LoVo (cell line): ENCODE data around the gene WDR74.
A peak's percentile ranks its signal among the peaks of the same experiment; 100 is the strongest.
"Not testable (repeated sequence)": the region's sequence is repeated elsewhere in the genome, so short reads cannot be mapped to it uniquely, and the experiment has no call there.

Source experiments
- DNase-seq: peaks from one replicate; pipeline ENCODE4 v3.0.0-alpha.2; 2016; ENCODE audit warnings: low spot score

WDR74 gene

GRCh38 chr11:62840721-62841360 lies 1.5 kb upstream of the WDR74 start:
- peak; percentile 56 for DNase-seq

DNA sequence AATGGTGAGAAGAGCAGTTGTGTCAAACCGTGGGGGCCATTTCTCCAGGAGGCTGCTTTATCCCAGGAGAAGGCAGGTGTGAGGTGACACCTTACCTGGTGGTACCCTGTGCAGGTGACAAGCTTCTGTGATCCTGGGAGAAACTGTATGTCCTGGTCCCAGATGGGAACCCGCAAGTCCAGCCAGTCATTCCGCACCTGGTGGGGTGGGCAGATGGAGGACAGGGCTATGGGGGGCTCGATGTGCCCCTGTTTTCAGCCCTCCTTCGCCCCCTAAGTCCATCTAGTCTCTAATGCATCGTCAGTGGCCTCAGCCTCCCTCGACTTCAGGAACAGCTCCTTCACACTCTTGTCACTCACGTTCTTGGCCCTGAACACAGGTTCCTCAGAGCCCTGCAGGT lies 4.1 kb downstream of the WDR74 start:
- no peak for DNase-seq

GRCh38 chr11:62832336-62833234 lies 6.8 kb downstream of the WDR74 start, which contains the start of gene TEX54:
Gene TEX54 (minus strand): TSS chr11:62832841.
- no peak for DNase-seq

- peak; percentile 99 for DNase-seq
Measured at GRCh38 chr11:62831520-62832335, 7.7 kb downstream of the WDR74 start, which contains the start of gene STX5. Gene STX5 (minus strand): TSS chr11:62832051. CDS start chr11:62831243, 808 bp downstream.

DNA sequence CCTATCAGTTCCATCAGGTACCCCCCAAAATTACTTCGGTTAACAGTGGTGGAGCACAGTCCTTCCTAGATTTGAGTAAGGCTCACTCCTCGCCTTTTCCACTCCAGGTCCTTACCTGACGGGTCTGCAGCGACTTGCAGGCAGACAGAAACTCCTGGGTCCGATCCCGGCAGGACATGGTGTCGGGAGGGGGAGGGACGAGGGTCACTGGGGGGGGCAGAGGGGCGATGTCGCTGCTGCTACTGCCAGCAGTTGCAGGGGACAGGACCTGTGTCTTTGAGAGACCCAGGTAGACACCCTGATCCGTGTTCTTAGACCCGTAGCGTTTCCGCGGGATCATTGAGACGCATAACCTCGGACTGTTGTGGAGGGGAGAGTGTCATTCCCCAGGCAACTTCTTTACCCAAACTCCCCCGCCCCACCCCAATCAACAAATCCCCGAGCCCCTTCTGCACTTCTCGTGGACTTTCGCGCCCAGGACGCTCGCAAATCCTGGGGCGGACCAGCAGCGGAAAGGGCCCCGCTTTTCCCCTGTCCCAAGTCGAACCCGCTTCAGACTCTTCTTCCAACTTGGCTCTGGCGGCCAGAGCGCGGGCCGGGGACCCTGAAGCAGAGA lies 8.4 kb downstream of the WDR74 start:
- no peak for DNase-seq

DNA sequence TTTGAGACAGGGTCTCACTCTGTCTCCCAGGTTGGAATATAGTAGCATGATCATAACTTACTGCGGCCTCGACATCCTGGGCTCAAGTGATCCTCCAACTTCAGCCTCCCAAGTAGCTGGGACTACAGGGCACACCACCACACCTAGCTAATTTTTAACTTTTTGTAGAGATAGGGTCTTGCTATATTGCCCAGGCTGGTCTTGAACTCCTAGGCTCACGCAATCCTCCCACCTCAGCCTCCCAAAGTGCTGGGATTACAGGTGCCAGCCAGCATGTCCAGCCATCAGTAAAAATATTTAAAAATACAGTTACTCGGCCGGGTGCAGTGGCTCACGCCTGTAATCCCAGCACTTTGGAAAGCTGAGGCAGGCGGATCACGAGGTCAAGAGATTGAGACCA lies 11.3 kb downstream of the WDR74 start:
- not testable (repeated sequence) for DNase-seq

GRCh38 chr11:62823677-62824076 lies 15.7 kb downstream of the WDR74 start:
- no peak for DNase-seq

- DNase-seq: no peak
Measured at GRCh38 chr11:62817129-62817528, 22.3 kb downstream of the WDR74 start.

DNA sequence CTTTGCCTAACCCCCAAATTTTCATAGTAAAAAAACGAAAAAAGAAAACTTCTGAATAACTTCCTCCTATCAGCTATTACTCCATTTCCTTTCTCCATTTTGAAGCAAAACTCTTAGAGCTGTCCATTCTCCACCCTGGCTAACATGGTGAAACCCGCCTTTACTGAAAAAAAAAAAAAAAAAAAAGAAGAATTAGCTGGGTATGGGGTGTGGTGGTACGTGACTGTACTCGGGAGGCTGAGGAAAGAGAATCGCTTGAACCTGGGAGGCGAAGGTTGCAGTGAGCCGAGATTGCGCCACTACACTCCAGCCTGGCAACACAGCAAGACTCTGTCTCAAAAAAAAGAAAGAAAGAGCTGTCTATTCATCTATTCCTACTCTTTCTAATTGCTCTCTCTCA lies 22.8 kb downstream of the WDR74 start:
- no peak for DNase-seq

- DNase-seq: no peak
Measured at GRCh38 chr11:62811659-62812058, 27.7 kb downstream of the WDR74 start.

GRCh38 chr11:62810748-62811147 lies 28.6 kb downstream of the WDR74 start:
- DNase-seq: no peak

DNA sequence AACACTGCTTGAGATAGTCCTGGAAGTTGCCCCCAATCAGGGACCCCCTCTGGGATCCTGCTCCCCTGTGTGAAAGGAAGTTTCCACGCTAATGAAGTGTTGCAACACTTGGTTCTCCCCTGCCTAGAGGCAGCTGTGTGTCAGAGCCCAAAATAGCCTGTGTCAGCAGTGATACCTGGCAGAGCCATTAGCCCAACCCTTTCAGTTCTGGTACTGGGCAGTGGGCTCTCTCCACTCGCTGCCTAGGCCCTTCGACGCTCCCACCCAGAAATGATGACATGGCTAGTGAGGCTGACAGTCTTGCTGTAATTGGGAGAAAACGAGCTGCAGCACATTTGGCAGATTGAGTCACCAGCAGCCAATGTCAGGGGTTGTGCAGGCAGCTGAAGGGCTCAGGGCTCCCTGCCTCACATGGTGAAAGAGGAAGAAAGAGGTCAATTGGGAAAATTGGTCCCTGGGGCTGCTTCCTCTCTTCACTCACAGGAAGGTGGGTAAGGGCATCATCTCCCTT lies 32.7 kb downstream of the WDR74 start:
- DNase-seq: no peak

DNA sequence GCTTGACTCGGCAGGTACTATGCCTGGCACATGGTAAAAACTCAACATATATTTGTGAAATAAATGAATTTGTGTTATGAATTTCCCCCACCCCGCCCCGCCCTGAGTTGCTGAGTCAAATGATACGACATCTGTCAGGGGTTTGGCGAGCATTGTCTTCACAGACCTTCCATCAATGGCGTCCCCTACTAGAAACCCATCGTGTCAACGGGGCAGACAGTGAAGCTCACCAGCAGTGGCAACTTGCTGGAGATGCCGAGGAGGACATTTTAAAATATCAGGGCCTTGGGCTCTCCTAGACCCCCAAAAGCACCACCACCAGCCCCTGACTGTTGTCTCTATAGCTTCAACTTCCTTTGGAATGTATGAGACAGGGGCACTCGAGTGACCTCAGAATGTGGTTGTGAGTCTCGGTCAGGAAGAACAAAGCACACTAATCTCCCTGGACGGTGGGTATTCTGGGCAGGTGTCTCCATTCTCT lies 33.4 kb downstream of the WDR74 start:
- DNase-seq: no peak

DNA sequence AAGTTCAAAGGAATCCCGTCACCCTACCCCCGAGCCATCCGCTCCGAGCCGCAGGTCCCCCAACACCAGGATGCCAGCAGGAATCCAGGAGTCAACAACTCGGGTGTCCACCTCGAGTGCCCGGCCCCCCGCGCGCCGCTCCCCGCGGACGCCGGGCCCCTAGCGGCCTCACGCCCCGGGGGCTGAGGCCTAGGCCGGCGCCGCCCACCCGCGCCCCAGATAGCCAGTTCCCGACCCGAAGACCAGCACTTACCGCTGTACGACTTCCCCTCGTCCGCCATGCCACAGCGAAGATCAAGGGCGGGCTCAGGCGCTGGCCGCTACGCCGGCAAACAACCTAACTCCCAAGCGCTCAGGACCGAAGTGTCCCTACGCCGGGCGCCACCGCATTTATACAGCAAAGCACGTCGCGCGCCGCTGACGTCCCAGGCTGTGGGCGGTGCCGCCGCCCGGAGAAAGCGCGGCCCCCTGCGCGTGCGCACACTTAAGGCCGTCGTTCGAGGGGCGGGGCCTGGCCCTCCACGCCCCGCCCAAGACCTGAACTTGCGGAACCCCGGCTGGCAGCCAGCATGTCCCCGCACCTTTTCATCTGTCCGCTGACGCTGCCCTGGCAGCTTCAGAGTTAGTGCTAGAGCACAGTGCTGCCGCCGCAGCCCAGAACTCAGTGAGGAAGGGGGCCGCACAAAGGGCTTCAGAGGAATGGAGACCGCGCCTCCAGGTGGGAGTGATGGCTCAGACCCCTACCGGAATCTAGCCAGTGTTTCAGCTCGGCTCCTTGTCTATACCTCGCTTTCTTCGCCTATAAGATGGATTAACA lies 34.1 kb downstream of the WDR74 start, which contains the start of gene NXF1:
Gene NXF1 (minus strand): TSS at position 365 of the 817 bp plus-strand sequence. CDS start 84 bp downstream, at position 281.
- DNase-seq: peak; percentile 99

DNA sequence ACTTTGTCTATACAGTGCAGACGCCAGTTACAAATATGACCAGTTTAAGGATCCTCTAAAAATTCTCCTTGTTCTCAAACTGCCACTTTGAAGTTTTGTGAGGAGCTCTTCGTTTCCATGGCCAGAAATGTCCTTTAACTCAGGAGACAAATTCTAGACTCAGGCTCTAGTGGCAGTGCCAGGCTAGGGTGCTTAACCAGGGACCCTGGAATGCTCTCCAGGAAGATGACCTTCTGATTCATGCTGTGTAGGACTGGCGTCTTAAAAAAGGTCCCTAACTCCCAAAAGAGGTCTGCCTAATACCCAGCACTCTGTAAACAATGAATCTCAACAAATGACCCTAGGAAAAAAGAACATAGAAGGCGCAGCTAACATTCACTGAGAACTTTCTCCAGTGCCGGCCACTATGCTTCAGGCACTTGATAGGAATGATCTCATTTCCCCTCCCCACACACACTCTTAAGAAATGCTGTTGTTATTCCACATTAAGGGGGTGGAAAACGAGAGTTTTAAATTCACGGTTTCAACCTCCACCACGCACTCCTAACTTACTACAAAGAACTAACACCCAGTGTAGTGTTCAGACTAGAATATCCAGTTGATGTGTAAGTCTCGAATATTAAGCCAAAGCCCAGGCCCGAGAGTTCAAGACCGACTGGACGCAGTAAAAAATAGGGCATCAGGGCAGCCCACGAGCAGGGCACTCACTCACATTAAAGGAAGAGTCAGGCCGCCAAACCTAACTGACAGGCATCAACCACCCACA lies 34.9 kb downstream of the WDR74 start:
- DNase-seq: no peak

DNA sequence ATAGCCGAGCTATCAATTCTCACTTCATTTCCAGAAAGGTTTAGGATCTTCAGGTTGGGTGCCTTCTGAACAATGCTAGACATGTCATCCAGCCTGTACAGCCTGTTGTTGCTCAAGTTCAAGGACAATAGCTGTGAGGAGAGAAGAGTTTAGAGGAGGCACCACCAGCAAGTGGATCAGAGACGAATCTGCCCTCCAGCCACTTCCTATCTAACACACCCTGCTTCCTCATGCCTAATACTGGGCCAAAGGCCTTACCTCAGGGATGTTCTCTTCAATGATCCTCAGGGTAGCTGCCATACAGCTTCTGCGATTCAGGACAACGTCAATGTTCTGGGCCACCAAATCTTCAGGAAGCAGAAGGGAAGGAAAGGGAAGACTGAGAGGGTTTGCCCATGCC lies 38.3 kb downstream of the WDR74 start:
- DNase-seq: no peak

GRCh38 chr11:62799486-62799885 lies 39.9 kb downstream of the WDR74 start:
- DNase-seq: no peak

GRCh38 chr11:62796281-62796680 lies 43.1 kb downstream of the WDR74 start:
- no peak for DNase-seq

DNA sequence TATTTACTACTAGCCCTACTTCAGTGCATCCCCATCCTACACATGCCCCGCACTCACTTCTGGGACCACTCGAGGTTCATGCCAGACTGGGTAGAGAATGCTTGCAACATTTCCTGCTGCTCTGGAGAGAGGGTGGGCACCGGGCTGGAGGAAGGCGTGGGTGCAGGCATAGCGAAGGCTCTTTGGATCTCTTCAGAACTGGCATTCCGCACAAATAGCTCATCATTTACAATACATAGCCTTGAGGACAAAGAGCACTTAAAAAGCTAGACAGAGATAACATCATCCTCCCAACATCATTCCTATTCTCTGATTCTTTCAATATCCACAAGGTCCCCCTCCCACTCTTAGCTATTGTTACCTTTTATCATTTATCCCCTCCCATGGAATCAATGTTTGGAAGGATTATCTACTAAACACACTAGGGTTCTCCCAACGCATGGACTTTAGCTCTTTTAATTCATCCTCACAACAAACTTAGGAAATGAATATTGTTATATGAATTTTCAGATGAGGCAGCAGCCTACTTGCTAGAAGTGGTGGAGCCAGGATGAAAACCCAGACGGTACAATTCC lies 45.1 kb downstream of the WDR74 start:
- DNase-seq: no peak
